Measurements from ENCODE around the gene MACROD1.

Gene MACROD1

DNA sequence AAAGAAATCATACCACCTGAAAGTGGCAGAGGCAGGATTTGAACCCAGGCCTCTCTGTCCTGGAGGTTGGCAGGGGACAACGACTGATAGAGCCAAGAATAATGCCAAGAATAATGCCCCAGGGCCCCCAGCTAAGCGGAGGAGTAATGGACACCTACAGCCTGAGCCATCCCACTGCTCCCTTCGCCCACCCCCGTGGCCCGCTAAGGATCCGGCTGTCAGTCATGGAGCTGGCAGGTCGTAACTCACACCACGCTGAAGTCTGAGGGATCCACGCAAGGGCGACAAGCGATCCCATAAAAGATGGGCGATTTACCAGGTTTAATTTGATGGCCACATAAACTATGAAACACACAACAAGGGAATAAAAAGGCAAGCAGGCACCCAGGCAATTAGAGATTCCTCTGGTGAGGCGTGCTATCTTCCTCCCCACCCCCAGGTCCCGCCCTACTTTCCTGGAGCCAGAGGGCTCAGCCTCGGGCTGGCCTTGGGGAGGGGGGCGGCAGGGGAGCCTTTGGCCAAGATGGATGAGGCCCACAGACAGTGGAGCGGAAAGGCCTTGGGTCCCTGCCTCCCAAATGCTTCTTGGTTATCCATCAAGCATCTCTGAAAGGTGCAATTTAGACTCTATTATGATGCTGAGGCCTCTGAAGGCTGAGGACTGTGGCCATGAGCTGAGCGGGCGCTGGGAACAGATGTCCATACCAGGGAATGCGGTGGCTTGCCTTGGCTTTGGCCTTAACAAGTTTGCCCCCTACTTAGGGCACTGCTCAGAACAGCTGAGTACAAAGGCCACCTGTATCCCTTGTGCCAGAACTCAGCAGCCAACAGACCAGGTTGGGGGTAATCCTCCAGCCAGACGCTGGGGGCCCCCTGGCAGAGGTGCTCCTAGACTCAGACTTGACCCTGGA, 55.2 kb downstream of the MACROD1 start:
- DNase-seq, result no peak

DNA sequence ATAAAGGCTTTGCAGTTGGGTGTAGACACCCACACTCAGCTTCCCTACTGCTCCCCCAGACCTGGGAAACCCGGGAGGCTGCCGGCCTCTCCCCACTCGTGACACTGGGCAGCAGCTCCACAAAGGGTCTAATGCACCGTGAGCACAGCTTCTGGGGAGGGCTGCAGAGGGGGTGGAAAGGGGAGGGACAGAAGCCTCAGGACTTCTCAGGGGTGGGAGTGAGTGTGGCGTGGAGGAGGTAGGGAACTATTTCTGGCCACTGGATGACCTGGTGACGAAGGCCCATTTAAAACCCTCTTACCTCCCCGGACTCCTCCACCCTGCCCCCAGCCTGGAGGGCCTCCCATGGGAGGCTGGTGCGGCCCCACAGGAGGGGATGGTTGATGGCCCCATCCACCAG, 56.6 kb downstream of the MACROD1 start:
- DNase-seq, result no peak

DNA sequence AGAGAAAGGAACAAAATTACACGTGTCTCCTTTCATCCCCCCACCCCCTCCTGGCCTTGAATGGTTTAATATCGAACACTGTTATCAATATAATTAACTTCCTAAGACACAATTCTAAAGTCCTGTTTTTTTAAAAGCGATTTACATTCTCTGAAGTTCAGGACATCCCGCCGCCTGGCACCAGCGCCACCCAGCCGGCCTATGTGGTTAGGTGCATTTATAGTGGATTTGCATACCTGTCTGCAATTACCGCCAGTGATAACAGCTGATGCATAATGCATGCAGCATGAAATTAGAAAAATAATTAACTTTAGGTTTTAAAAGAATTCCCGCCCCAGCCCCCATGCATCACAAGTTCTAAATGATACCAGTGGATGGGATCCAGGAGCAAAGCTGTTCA, 58.6 kb downstream of the MACROD1 start:
- no peak for DNase-seq

DNA sequence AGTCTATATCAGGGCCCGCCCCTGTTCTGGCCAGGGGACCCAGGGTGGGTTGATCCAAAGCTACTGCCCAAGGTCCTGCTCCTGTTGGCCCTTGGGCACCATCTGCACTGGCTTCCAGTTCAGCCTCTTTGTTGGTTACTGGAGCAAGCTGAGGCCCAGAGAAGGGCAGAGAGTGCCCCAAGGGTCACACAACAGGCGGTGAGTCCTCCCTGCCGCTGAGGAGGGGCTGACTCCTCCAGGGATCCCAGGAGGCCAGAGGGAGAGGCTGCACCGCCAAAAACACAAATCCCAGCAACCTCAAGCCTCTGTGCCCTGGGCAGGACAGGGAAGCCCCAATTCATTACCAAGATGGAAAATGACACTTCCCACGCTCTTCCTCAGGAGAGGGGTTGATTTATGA, 61.3 kb downstream of the MACROD1 start:
- DNase-seq, result no peak

DNA sequence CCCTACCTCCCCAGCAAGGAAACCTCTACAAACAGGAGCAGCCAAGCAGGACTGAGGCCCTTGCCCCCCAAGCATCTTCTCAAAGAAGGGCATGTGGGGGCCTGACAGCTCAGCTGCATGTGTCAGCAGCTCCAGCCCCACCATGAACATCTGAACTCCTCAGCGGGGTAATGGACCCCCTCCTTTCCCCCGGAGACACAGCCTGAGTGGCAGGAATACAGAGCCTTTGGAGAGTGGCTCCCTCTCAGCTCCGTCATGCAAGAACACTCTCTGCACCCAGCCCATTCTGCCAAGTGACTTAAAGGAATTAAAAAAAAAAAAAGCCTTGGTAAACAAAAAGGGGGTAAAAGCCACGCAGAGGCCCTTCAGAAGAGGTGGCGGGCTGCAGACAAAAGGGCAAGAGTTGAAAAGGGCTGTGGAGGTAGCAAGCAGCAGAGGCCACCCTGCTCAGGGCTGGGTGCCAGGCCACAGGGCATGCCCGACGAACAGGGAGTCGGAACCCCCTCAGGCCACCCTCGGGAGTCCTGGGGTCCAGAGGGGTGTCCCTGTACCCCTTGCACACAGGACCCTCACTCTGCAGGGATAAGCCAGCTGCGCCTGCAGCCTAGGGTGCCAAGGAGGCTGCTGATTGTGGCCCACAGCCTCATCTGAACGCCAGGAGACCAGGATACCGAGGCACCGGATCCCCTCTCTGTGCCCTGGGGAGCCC, 62.5 kb downstream of the MACROD1 start:
- DNase-seq, result no peak

DNA sequence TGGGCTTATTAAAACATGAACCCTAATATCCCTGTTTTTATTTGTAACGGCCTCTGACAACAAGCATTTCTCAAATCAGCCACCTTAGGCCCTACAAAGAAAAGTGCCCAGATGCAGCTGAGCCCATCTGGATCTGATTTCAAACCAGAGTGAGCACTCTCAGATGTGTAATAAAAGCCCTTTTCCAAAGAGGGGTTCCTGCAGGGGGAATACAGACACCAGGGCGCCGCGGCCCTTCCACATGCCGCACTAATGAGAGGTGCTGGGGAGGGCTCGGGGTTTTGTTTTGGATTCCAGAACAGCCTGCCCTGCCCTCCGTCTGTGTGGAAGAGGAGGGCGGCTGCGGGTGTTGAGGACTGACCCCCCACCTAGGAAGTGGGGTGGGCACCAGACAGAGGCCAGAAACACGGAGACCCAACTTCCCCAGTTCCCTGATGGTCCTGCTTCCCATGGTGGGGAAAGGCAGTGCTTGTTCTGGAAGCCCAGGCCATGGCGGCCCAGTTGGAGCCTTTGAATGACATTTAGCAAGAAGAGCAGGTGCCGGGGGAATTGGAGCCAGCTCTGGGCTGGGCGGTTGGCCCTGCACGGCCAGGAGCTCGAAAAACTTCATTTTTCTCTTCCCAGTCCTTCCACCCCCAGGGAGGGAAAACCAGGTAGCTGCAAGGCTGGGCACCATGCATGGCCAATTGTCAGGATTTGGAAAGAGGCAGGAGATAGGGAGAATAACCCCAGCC, 63.7 kb downstream of the MACROD1 start:
- peak in 3 of 14 donors; percentile 39 to 46 (median 42) for DNase-seq

DNA sequence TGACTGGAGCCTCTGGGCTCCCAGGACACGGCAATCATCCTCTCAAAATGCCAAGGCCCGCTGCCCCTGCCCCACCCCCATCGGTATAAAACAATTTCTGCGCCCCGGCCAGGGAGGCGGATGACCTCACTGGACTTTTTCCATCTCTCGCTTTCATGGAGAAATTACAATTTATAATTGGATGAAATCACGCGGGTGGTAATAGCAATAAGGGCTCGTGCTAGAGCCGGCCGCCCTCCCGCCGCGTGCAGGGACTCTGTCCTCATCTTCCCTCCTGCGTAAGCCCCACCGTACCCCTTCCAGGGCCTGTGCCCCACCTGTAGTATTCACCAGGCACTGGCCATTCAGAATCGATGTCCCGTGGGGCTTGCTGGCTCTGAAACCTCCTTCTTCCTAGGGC, 64.5 kb downstream of the MACROD1 start:
- peak in 10 of 14 donors; percentile 33 to 84 (median 50) for DNase-seq

DNA sequence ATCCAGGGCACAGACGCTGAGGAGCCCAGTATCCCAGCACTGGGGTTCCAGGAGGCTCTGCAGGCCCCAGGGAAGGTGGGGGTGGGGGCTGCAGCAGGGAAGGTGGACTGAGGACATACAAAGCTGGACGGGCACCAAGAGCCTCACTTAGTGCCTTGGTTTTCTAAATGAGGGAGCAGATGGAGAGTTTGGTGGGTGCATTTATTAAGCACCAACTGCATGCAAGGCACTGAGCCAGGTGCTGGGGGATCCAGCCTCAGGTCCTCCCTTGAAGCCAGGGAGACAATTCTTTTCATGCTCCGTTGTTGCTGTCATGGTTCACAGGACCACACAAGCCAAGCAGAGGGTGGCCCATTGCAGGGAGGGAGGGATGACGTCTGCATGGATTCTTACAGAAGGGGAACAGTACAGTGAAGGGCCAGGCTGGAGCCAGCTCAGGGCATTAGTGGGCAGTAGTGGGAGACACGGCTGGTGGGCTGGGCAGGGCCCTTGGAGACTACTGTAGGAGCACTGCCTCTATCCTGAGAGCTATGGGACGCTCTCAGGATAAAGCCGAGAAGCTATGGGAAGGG, 65.0 kb downstream of the MACROD1 start:
- no peak for DNase-seq

DNA sequence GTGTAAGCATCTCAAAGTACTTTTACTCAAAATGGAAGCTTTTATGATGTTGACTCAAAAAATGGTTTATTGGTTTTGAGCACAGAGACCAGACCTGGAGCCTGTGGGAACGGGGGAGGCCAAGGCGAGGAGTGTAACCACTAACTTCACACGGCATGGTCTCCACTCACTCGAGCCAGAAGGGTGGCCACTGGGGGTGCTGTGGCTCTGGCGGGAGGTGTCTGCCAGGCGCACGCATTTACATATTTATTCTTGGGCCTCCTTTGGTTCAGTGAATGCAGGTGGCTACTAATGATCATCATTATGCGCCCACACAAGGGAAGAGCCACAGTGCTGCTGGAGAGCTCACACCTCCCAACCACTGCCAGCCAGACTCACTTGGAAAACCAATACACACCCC, 65.6 kb downstream of the MACROD1 start:
- peak in 2 of 14 donors; percentile 22 to 25 for DNase-seq

DNA sequence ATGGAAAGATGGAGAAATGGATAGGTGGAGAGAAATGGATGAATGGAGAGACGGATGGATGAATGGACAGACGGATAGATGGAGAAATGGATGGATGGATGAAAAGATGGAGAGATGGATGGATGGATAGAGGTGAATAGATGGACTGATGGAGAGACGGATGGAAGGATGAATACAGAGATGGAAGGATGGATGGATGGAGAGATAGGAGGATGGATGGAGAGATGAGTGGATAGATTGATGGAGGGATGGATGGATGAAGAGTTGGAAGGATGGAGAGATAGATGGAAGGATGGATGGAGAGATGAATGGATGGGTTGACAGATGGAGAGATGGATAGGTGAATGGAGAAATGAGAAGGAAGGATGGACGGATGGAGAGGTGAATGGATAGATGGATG, 66.5 kb downstream of the MACROD1 start:
- DNase-seq, result no peak

DNA sequence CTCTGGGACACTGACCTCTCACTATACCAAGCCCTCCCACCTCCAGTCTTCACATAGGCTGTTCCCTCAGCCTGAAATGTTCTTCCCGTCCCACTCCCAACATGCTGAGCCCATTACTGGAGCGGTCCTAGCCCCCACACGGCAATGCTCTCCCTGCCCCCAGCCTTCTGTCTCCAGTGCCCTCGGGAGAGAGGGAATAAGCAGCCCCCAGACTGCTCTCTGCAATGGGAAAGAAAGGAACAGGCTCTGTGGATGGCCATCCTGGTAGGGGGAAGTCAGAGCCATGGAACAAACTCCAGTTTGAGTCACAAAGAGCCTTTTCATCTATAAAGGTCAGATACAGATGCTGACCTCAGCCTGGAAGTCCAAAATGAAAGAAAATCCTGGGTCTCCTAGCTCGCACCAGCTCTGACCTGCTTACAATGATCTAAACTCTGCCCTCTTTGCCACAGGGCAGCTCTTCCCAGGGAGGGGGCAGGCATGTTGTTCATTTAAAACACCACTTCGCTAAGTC, 67.5 kb downstream of the MACROD1 start:
- DNase-seq, result peak in 3 of 14 donors; percentile 16 to 33 (median 21)

DNA sequence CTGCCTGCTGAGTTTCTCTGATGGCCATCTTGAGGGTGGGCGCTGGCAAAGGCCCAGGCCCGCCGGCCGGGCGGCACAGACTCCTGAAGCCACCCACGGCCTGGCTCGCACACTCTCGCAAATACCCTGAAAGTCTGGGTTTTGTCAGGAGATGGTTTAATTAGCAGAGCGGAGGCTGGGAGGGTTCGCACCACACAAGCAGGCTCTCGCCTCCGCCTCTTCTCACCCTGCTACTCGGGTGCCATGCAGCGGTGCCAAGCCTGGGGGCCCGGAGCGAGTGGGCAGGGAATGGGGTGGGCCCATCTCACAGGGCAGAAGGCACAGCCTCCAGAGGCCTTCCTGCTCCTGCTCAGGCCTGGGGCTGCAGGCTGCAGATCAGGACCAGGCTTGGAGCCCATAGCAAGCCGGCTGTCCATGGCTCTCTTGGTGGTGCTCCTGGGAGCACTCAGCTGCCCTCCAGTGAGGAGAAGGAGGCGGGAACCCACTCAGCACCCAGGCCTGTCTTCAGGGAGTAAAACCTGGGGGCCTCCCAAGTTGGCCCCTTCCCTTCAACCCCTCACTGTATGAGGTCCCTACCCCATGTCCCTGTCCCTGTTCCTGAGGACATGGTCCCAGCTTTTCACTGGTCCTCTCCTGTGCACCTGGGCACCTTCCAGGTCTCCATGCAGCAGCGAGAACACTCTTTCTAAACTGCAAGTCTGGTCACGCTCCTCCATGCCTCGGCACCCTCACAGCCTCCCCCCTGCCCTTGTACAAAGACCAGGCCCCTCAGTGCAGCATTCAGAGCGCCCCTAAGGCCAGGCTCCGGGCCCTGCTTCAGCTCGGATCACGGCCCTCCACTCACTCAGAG, 68.2 kb downstream of the MACROD1 start:
- peak in 1 of 14 donors; percentile 63 for DNase-seq

DNA sequence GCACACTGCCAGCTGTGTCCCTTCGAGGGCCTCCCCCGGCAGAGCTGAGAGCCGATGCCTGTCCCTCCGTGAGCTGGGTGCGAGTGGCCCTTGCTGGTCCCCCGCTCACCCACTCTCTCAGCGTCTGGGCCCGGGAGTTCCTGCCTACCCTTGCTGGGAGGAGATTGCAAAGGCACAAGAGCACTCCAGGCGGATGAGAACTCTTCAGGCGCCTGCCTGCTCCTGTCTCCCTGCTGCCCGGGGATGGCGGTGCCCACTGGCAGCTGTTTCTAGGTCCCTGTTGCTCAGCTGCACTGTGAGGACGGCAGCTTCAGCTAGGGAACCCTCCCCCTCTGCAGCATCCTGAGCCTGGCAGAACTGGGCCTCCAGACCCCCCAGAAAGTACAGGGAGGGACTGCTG, 69.1 kb downstream of the MACROD1 start:
- DNase-seq, result peak in 5 of 14 donors; percentile 37 to 42 (median 39)

DNA sequence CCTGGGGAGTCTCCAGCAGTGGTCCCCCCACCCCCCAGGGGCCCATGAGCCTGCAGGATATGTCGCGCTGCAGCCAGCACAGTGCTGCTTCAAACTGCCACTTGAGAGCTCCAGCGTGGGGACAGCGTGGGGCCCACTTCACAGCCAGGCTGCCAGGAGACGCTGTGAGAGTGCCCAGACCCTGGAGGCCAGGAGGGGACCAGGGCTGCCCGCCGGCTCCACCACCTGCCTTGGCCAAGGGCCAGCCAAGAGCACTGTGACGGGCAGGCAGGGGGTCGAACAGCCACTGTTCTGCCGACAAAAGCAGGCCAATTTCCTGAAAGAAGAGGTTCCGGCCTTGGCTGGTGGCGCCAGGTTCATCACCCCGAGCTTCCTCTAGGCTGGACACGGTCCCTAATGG, 70.0 kb downstream of the MACROD1 start:
- DNase-seq, result peak in 1 of 14 donors; percentile 74

DNA sequence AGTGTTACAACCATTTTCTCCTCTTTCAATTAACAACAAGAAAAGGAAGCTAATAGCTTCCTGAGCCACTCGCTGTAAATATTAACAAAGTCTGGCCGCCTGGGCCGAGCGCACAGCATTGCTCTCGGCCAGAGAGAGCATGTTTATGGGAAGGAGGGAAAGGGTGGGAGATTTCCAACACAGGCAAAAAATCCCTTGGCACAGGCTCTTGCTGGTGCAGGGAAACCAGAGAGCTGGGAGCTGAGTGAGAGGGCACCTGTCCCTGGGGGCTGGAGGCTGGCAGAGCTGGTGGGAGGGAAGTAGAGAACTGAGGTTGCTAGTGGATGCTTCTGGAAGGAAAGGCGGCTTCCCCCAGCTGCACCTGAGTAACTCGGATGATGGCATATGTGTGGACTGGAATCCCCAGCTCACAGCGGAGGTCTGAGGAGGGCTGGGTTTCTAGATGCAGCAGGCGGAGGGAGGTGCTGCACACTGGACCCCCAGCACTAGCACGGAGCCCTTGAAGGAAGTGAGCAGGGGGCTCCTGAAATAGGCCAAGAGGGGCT, 70.6 kb downstream of the MACROD1 start:
- peak in 3 of 14 donors; percentile 22 to 34 (median 32) for DNase-seq

DNA sequence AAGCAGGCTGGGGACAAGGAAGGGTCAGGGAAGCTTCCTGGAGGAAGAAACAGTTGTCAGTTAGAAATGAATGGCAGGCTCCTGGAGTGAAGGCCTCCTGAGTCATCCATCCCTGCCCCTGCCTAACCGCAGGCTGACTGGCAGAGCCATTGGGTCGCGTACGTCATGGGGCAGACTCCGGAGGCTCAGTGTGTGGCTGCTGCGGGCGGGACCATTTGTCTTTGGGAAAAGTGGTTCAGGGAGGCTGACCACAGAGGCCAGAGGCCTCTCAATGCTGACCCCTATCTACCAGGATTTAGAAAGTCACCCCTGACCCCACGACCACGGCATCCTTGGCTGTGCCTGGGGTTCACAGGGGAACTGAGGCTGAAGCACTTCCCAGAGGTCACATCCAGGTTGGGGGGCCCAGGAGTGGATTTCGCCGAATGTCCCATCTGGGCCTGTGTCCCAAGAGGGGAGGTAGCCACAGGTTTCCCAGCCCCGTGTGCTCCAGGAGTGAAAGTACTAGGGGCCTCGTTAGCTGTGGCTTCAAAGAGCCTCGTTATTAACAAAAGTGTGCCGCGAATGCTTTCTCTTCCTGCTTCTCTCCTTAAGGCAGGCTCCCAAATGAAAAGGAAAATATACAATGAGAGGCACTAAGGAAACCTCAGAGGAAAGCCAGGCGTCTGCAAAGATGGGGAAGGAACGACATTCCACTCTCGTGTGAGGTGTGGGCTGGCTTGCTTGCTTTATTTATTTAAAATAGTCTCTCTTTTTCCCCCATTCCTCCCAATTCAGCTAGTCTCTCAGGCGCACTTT, 71.3 kb downstream of the MACROD1 start:
- DNase-seq, result peak in 2 of 14 donors; percentile 34 to 73

DNA sequence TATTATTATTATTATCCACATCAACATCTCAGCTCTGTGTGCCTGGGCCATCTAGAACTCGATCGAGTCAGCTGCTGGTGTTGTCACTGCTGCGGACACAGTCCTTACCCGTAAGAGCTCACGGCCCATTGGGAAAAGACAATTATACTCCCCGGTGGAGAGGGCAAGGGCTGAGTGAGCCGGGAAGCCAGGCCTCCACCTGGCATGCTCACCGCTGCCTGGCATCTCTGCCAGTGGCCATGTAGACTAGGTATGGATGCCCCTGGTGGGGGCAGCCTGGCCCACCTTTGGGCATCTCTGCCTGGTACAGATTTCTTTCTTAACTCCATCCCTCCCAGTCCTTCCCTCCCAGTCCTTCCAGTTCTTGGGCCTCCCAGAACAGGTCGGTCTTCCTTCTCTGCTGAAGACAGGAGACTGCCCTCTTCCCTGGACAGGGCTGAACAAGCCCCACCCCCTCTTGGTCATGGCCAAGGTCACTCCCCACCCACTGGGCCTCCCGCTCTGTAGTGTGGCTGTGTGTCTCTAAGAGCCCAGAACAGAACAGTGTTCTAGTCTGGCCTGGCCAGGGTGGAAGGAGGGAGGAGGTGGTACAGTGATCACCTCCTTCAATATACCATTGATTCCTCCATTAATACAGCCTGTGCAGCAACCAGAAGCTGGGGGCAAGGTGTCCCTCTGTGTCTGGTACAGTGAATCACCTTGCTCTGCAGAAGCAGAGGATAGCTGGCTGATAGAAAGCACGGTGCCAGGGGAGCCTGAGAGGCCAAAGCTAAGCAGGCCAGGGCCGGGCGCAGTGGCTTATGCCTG, 72.5 kb downstream of the MACROD1 start:
- no peak for DNase-seq

DNA sequence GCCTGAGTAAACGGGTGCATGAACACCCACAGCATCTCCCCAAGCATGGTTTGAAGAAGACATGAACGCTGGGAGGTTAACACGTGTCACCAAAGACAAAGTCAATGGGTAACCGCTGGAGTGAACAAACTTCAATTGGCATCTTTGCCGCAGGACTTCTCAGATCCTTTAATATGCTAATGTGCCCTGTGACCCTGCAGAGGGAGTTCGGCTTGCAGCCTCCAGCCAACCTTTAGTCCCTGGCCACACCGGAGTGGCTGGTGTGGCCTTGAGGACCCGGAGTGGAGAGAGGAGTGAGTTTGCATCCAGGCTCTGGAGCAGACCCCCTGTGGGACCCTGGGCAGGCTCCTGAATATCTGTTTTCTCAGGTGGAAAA, 73.2 kb downstream of the MACROD1 start:
- no peak for DNase-seq

DNA sequence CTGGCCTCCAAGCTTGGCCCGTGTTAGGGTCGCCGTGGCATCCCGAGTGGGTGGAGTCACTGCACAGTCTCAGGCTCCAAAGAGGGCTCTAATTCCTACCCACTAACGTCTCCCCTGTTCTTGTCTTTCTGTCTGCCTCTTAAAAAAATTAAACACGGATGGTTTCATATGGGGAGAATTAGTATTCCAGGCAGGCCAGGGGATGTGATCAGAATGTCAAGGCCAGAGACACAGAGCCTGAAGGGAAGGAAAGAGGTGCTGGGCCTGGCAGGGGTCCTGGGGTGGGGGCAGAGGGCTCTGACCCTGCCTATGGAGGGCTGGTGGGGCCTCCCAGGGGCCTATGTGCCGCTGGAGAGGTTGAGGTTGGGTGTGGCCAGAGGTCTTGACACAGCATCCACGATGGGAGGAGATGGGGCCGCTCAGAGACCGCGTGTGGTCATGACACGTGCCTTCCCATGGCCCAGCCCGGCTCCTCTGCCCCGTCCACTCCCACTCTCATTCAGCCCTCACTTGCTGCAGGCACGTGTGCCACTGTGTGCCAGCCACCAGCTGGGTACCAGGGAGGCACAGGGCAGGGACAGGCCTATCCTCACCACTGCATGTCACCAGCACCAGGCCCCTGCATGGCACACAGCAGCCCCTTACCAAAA, 73.7 kb downstream of the MACROD1 start:
- peak in 11 of 14 donors; percentile 47 to 87 (median 71) for DNase-seq

Data from C1 segment of cervical spinal cord (tissue), 14 donors.